ENCODE measurements around the gene PCDH1.

DNA sequence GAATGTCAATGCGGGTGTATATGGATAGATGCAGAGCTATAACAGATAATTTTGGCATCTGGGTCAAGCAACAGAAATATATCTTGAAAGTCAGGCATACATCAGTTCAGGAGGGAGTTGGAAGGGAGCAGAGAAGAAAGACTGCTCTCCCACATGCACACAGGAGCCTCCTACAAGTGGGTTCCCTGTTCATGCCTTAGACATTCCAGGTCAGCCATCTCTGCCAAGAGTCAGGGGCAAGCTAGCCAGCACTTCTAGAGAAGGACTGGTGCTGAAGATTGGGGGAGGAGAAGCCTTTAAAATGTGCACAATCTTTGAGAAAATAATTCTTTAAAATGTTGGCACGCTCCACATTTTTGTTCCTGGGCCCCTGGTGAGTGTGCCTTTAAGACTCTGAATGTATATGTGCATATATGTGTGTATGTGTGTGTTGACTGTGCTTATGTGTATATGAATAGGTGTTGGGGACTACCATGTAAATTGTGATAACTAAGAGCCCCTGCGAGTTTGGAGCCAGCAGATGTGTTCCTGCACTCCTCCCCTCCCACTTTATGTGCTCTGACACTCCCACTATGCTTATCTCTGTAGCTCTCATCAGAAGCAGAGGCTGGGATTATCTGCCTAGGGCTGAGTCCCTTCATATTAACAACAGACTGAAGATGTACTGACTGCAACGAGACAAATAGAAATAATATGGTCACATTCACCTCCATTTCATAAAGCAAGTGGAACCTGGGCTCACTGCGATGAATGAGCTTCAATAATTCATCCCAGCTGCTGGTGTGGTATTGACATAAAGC, 24.0 kb upstream of the PCDH1 start:
- TF ChIP-seq, protein P1, sequence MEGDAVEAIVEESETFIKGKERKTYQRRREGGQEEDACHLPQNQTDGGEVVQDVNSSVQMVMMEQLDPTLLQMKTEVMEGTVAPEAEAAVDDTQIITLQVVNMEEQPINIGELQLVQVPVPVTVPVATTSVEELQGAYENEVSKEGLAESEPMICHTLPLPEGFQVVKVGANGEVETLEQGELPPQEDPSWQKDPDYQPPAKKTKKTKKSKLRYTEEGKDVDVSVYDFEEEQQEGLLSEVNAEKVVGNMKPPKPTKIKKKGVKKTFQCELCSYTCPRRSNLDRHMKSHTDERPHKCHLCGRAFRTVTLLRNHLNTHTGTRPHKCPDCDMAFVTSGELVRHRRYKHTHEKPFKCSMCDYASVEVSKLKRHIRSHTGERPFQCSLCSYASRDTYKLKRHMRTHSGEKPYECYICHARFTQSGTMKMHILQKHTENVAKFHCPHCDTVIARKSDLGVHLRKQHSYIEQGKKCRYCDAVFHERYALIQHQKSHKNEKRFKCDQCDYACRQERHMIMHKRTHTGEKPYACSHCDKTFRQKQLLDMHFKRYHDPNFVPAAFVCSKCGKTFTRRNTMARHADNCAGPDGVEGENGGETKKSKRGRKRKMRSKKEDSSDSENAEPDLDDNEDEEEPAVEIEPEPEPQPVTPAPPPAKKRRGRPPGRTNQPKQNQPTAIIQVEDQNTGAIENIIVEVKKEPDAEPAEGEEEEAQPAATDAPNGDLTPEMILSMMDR (IDR thresholded peaks at IDR 0.05): no peak
- no peak for TF ChIP-seq POLR2A (IDR thresholded peaks at IDR 0.05)
